HEK293 (cell line): ENCODE measurements around the gene UFC1.

Experiments used
- CTCF ChIA-PET: fragments of 350-600 bp; formaldehyde crosslinking; extraction: SDS; loops from one replicate; lab custom pipeline; 2021; ENCODE audit warnings: antibody characterized with exemption; lab: Yijun Ruan, JAX
- POLR2A ChIA-PET: fragments of 300-600 bp; formaldehyde crosslinking; extraction: SDS; loops from one replicate; lab custom pipeline; 2020; ENCODE audit warnings: antibody characterized with exemption, inconsistent platforms; lab: Yijun Ruan, JAX
- H3K27ac ChIP-seq: fragments of 200-500 bp; sonication (Bioruptor generic); 2 replicates; pipeline ENCODE4 v1.5.1; 2014; ENCODE audit warnings: low read depth, low read length, control low read depth, inconsistent platforms; ENCODE audit errors: extremely low read depth
- H3K36me3 ChIP-seq, 2 experiments: fragments of 200-500 bp in 1 of 2; sonication (Bioruptor generic) in 1 of 2; 1 replicate in 1 of 2; 2 replicates in 1 of 2; pipeline ENCODE4 v1.5.1; 2014 to 2017; ENCODE audit warnings: inconsistent platforms in 2 of 2, low read length in 2 of 2; ENCODE audit not compliant: control insufficient read depth in 2 of 2, insufficient read depth in 1 of 2
- H3K4me1 ChIP-seq: fragments of 200-500 bp; sonication (Bioruptor generic); 2 replicates; pipeline ENCODE4 v1.5.1; 2014; ENCODE audit warnings: mild to moderate bottlenecking, low read length, inconsistent platforms; ENCODE audit not compliant: control insufficient read depth, insufficient read depth
- H3K4me3 ChIP-seq: 2 replicates; pipeline ENCODE4 v1.5.1; 2011; ENCODE audit warnings: low read depth, mild to moderate bottlenecking, control low read depth, low read length, moderate library complexity
- H3K9me3 ChIP-seq: fragments of 200-500 bp; sonication (Bioruptor generic); 2 replicates; pipeline ENCODE4 v1.5.1; 2014; ENCODE audit warnings: low read depth, low read length, inconsistent platforms; ENCODE audit not compliant: control insufficient read depth, insufficient read depth
- CTCF ChIP-seq: fragments of 450-650 bp; formaldehyde crosslinking; IDR thresholded peaks from 2 replicates; pipeline ENCODE4 v1.5.1; 2016; ENCODE audit warnings: missing biosample characterization, missing genetic modification characterization
- FEZF1 ChIP-seq: fragments of 450-650 bp; formaldehyde crosslinking; IDR thresholded peaks from 2 replicates; pipeline ENCODE4 v1.5.1; 2016; ENCODE audit warnings: missing biosample characterization, missing genetic modification characterization
- HIC1 ChIP-seq: fragments of 450-650 bp; formaldehyde crosslinking; IDR thresholded peaks from 2 replicates; pipeline ENCODE4 v1.5.1; 2016; ENCODE audit warnings: missing biosample characterization, missing genetic modification characterization
- KLF7 ChIP-seq: fragments of 450-650 bp; formaldehyde crosslinking; IDR thresholded peaks from 2 replicates; pipeline ENCODE4 v1.5.1; 2016; ENCODE audit warnings: missing biosample characterization, missing genetic modification characterization, borderline replicate concordance
- MYNN ChIP-seq: fragments of 450-650 bp; formaldehyde crosslinking; IDR thresholded peaks from 2 replicates; pipeline ENCODE4 v1.5.1; 2016; ENCODE audit warnings: missing biosample characterization, missing genetic modification characterization, borderline replicate concordance
- PATZ1 ChIP-seq: fragments of 450-650 bp; formaldehyde crosslinking; IDR thresholded peaks from 2 replicates; pipeline ENCODE4 v1.5.1; 2016; ENCODE audit warnings: missing biosample characterization, missing genetic modification characterization
- PBX3 ChIP-seq: sonication (generic); formaldehyde crosslinking; IDR thresholded peaks from 2 replicates; pipeline ENCODE4 v1.8.1; 2022; ENCODE audit warnings: mild to moderate bottlenecking, moderate library complexity, missing genetic modification reagents
- YY1 ChIP-seq: fragments of 450-650 bp; formaldehyde crosslinking; IDR thresholded peaks from 2 replicates; pipeline ENCODE4 v1.5.1; 2018; ENCODE audit warnings: missing biosample characterization, missing genetic modification characterization
- YY2 ChIP-seq: fragments of 450-650 bp; formaldehyde crosslinking; IDR thresholded peaks from 2 replicates; pipeline ENCODE4 v1.5.1; 2016; ENCODE audit warnings: missing biosample characterization, missing genetic modification characterization
- ZBTB17 ChIP-seq: fragments of 450-650 bp; formaldehyde crosslinking; IDR thresholded peaks from 2 replicates; pipeline ENCODE4 v1.5.1; 2016; ENCODE audit warnings: missing biosample characterization, missing genetic modification characterization
- ZEB2 ChIP-seq: fragments of 450-650 bp; formaldehyde crosslinking; IDR thresholded peaks from 2 replicates; pipeline ENCODE4 v1.5.1; 2016; ENCODE audit warnings: missing biosample characterization, missing genetic modification characterization
- ZNF146 ChIP-seq: fragments of 450-650 bp; formaldehyde crosslinking; IDR thresholded peaks from 2 replicates; pipeline ENCODE4 v1.5.1; 2016; ENCODE audit warnings: missing biosample characterization, missing genetic modification characterization
- ZNF202 ChIP-seq: fragments of 450-650 bp; formaldehyde crosslinking; IDR thresholded peaks from 2 replicates; pipeline ENCODE4 v1.5.1; 2016; ENCODE audit warnings: missing biosample characterization, missing genetic modification characterization, borderline replicate concordance
- ZNF354C ChIP-seq: fragments of 450-650 bp; formaldehyde crosslinking; IDR thresholded peaks from 2 replicates; pipeline ENCODE4 v1.5.1; 2016; ENCODE audit warnings: missing biosample characterization, missing genetic modification characterization, low read depth, borderline replicate concordance
- ZNF423 ChIP-seq: fragments of 450-650 bp; formaldehyde crosslinking; IDR thresholded peaks from 2 replicates; pipeline ENCODE4 v1.5.1; 2016; ENCODE audit warnings: missing biosample characterization, missing genetic modification characterization
- ZNF518A ChIP-seq: fragments of 450-650 bp; formaldehyde crosslinking; conservative IDR thresholded peaks from 2 replicates; pipeline ENCODE4 v1.5.1; 2016; ENCODE audit warnings: low read depth, missing biosample characterization, missing genetic modification characterization
- ZNF530 ChIP-seq: fragments of 450-650 bp; formaldehyde crosslinking; IDR thresholded peaks from 2 replicates; pipeline ENCODE4 v1.5.1; 2016; ENCODE audit warnings: low read depth, missing biosample characterization, missing genetic modification characterization
- ZNF600 ChIP-seq: fragments of 450-650 bp; formaldehyde crosslinking; IDR thresholded peaks from 2 replicates; pipeline ENCODE4 v1.5.1; 2016; ENCODE audit warnings: missing biosample characterization, missing genetic modification characterization
- ZNF670 ChIP-seq: fragments of 450-650 bp; formaldehyde crosslinking; IDR thresholded peaks from 2 replicates; pipeline ENCODE4 v1.5.1; 2016; ENCODE audit warnings: missing biosample characterization, missing genetic modification characterization, low read depth
- ZNF837 ChIP-seq: fragments of 450-650 bp; formaldehyde crosslinking; IDR thresholded peaks from 2 replicates; pipeline ENCODE4 v1.5.1; 2016; ENCODE audit warnings: missing biosample characterization, missing genetic modification characterization
- ZSCAN5A ChIP-seq: fragments of 450-650 bp; formaldehyde crosslinking; IDR thresholded peaks from 2 replicates; pipeline ENCODE4 v1.5.1; 2016; ENCODE audit warnings: missing biosample characterization, missing genetic modification characterization
- ZXDB ChIP-seq: fragments of 450-650 bp; formaldehyde crosslinking; IDR thresholded peaks from 2 replicates; pipeline ENCODE4 v1.5.1; 2016; ENCODE audit warnings: missing biosample characterization, missing genetic modification characterization

The UFC1 gene

GRCh38 chr1:161117759-161118581 is 35.8 kb upstream of the UFC1 start, which contains the start of the genes NIT1 and PFDN2:
Gene NIT1 (plus strand): TSS chr1:161118105. CDS start chr1:161118177, 72 bp downstream.
Gene PFDN2 (minus strand): TSS chr1:161118037. CDS start chr1:161118026, 11 bp downstream.
- POLR2A ChIA-PET = interaction anchor here (0.6 to 1.7 kb wide), 15 partner anchors 9 to 127 kb away, joined by 3 to 28 read pairs (median 4); partner anchors contain the start of genes DEDD, F11R, KLHDC9 and UFC1
- H3K36me3 ChIP-seq = peaks cover 12 to 45% of the 10 kb centered on the region in 2 experiments
- H3K4me3 ChIP-seq = peak within 1 kb of the TSS; percentile 89
- peaks cover 9% of the 10 kb centered on the region for H3K4me1 ChIP-seq
- no peaks in the 10 kb centered on the region for H3K9me3 ChIP-seq
- H3K27ac ChIP-seq = peak within 1 kb of the TSS; percentile 60
- CTCF ChIA-PET = interaction anchor here (0.6 to 1.4 kb wide), 8 partner anchors 12 to 916 kb away, joined by 3 to 5 read pairs (median 3); partner anchors contain the start of gene UFC1
- peak; percentile 71; the same call in 1 of the 2 replicates for TF ChIP-seq ZSCAN5A
- peak; percentile 95 for TF ChIP-seq YY2 (tag by site-specific recombination)
- peak; percentile 4; the same call in 1 of the 2 replicates for TF ChIP-seq ZNF146 (tag by site-specific recombination)
- TF ChIP-seq ZNF423 (tag by site-specific recombination) = peak; percentile 65; the same call in 1 of the 2 replicates
- peak; percentile 43 for TF ChIP-seq ZNF518A (tag by site-specific recombination)
- no peak for TF ChIP-seq ZNF354C (tag by site-specific recombination)
- no peak for TF ChIP-seq ZNF670 (tag by site-specific recombination)
- TF ChIP-seq YY1 (tag by site-specific recombination) = peak; percentile 87
- TF ChIP-seq CTCF = peak; percentile 77
- TF ChIP-seq ZNF600 (tag by site-specific recombination) = peak; percentile 97
- TF ChIP-seq ZXDB = peak; percentile 83
- TF ChIP-seq ZNF530 (tag by site-specific recombination) = no peak
- peak; percentile 81 for TF ChIP-seq ZEB2 (tag by site-specific recombination)
- no peak for TF ChIP-seq ZNF837 (tag by site-specific recombination)
- no peak for TF ChIP-seq PBX3 (CRISPR knock-in tag)
- no peak for TF ChIP-seq ZNF202 (tag by site-specific recombination)
- TF ChIP-seq ZBTB17 (tag by site-specific recombination) = peak; percentile 76
- peak; percentile 73 for TF ChIP-seq PATZ1
- TF ChIP-seq HIC1 = peak; percentile 85
- peak; percentile 32; the same call in 1 of the 2 replicates for TF ChIP-seq FEZF1 (tag by site-specific recombination)
- no peak for TF ChIP-seq MYNN
- TF ChIP-seq KLF7 (tag by site-specific recombination) = 0 out of 2 replicates have a peak, but pooled peaks have one; percentile 14
